CD4-positive, alpha-beta memory T cell (primary cell): Measurements from ENCODE around the gene C9orf72. TPM values are rescaled to one million over a fixed set of nuclear protein-coding genes. Genes with fewer than 3 reads are reported as not detected.

Source experiments
- CTCF ChIA-PET: fragments of 350-600 bp; sonication (Branson Sonifier 250); formaldehyde crosslinking; loops from one replicate; lab custom pipeline; 2021; ENCODE audit warnings: inconsistent platforms; ENCODE audit not compliant: partially characterized antibody; lab: Charles Lee
- POLR2A ChIA-PET: fragments of 350-600 bp; sonication (Branson Sonifier 250); formaldehyde crosslinking; loops from one replicate; lab custom pipeline; 2021; ENCODE audit not compliant: partially characterized antibody; lab: Charles Lee
- DNase-seq, 5 donors: peaks; one replicate each; pipeline versions ENCODE4 v3.0.0 to v3.0.0-alpha.2; 2020 to 2022; ENCODE audit warnings: mixed read lengths in 1 of 5
- H3K27ac ChIP-seq: one replicate; pipeline ENCODE4 v1.7.0; 2013; ENCODE audit warnings: low read depth, low read length
- H3K27me3 ChIP-seq: 2 replicates; pipeline ENCODE4 v1.7.0; 2013; ENCODE audit warnings: mild to moderate bottlenecking, low read length, moderate library complexity; ENCODE audit not compliant: insufficient read depth
- H3K36me3 ChIP-seq: 2 replicates; pipeline ENCODE4 v1.7.0; 2013; ENCODE audit warnings: mild to moderate bottlenecking, low read length, moderate library complexity; ENCODE audit not compliant: insufficient read depth
- H3K4me1 ChIP-seq: 2 replicates; pipeline ENCODE4 v1.7.0; 2013; ENCODE audit warnings: mild to moderate bottlenecking, low read length, moderate library complexity; ENCODE audit not compliant: insufficient read depth
- H3K4me3 ChIP-seq, 2 donors: one replicate each; pipeline ENCODE4 v1.7.0; 2013; ENCODE audit warnings: low read length in 2 of 2, mild to moderate bottlenecking in 1 of 2
- H3K9me3 ChIP-seq, 2 donors: one replicate each; pipeline ENCODE4 v1.7.0; 2013; ENCODE audit warnings: low read length in 2 of 2, control low read depth in 1 of 2; ENCODE audit not compliant: control insufficient read depth in 1 of 2
- H3K27ac Mint-ChIP-seq, 7 donors: one replicate each; pipeline ENCODE4 v1.8.0; 2020 to 2021; ENCODE audit warnings: mixed read lengths in 7 of 7, mild to moderate bottlenecking in 6 of 7, inconsistent platforms in 3 of 7, moderate library complexity in 3 of 7
- H3K27me3 Mint-ChIP-seq, 2 donors: one replicate each; pipeline ENCODE4 v1.8.0; 2020 to 2021; ENCODE audit warnings: mixed read lengths in 2 of 2
- H3K36me3 Mint-ChIP-seq, 2 donors: one replicate each; pipeline ENCODE4 v1.8.0; 2020 to 2021; ENCODE audit warnings: mixed read lengths in 2 of 2, inconsistent platforms in 1 of 2, mild to moderate bottlenecking in 1 of 2
- H3K4me1 Mint-ChIP-seq, 4 donors: one replicate each; pipeline ENCODE4 v1.8.0; 2020 to 2021; ENCODE audit warnings: mixed read lengths in 4 of 4, mild to moderate bottlenecking in 1 of 4
- H3K4me3 Mint-ChIP-seq, 8 donors: one replicate each; pipeline ENCODE4 v1.8.0; 2020 to 2021; ENCODE audit warnings: mixed read lengths in 8 of 8, mild to moderate bottlenecking in 7 of 8, moderate library complexity in 6 of 8, inconsistent platforms in 3 of 8
- H3K9me3 Mint-ChIP-seq, 8 donors: one replicate each; pipeline ENCODE4 v1.8.0; 2020 to 2021; ENCODE audit warnings: mixed read lengths in 8 of 8, mild to moderate bottlenecking in 5 of 8, inconsistent platforms in 3 of 8, moderate library complexity in 1 of 8
- intact Hi-C: fragments of 100-400 bp; cut with micrococcal nuclease; formaldehyde crosslinking; loops from one replicate; pipeline ENCODE4 v1.15.1; 2023
- polyA plus RNA-seq, 2 donors: library from polyadenylated mRNA; unstranded; fragments of 300-500 nt; fragmentation: Illumina TruSeq; gene quantifications; one replicate each; pipeline ENCODE4 v1.2.3, GENCODE V29; 2021
- total RNA-seq, 2 experiments: library from RNA; stranded (reverse); gene quantifications; one replicate each; pipeline ENCODE4 v1.2.3, GENCODE V29; 2021

The C9orf72 gene
- total and polyA plus RNA-seq, 4 experiments from 2014 or later = 6.5 to 21.1 (median 18.6) TPM

GRCh38 chr9:27558307-27558706 is 15.0 kb downstream of the C9orf72 start:
- no peaks in the 10 kb centered on the region for H3K27me3 ChIP-seq
- Mint-ChIP-seq H3K9me3 (peaks cover 0 to under 1% (median 0%) of the 10 kb centered on the region in 8 donors), H3K4me1 (peaks cover 0 to 2% (median 0%) of the 10 kb centered on the region in 4 donors), H3K36me3 (peaks cover 29 to 48% of the 10 kb centered on the region in 2 donors), H3K4me3 (no peak overlapping the region), H3K27me3 (no peaks in the 10 kb centered on the region), H3K27ac (no peak overlapping the region)
- intact Hi-C loops = no loop called here
- CTCF ChIA-PET = no interaction called here
- H3K27ac ChIP-seq = no peak overlapping the region
- no peaks in the 10 kb centered on the region for H3K9me3 ChIP-seq
- H3K36me3 ChIP-seq = peaks cover 12% of the 10 kb centered on the region
- POLR2A ChIA-PET = interaction anchor here (0.9 kb wide), 1 partner anchor 15 kb away, joined by 3 read pairs; no protein-coding TSS in a partner anchor
- no peaks in the 10 kb centered on the region for H3K4me1 ChIP-seq
- DNase-seq = no peak
- H3K4me3 ChIP-seq = no peak overlapping the region

DNA sequence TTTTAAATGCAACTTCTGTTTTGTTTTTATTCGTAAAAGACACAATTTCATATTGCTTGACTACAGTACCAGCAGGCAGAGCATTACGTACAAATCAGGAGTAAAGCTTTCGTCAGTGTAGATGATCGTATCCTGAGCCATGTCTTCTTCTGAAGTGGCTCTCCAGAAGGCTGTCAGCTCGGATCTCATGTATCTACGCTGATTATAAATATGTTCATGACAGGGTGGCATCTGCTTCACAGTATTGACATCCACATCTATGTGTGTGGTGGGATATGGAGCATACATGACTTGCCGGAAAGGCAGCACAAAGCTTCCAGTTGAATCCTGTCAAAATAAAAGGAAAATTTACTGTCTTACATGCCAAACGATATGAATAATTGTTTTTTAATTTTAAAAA is 16.8 kb downstream of the C9orf72 start:
- CTCF ChIA-PET = interaction anchor here (1.1 kb wide), 1 partner anchor 25 kb away, joined by 3 read pairs; no protein-coding TSS in a partner anchor
- H3K36me3 ChIP-seq = peaks cover 12% of the 10 kb centered on the region

DNA sequence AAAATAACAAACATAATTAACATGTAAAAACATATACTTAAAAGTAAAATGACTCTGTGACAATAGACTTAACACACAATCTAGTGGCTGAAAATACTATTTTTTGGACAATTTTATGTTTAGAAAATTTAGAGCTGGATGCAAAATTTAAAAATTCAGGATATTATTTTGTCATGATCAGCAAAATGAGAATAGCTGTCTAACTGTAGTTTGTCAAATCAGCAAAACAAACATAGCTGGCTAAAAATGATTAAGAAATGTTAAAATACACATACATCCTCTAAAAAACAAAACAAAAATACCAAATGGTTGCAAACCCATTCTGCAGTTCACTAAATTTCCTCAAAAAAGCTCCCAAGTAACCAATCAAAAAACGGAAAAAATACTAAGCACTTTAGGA is 18.6 kb downstream of the C9orf72 start:
- no peak for DNase-seq
- peaks cover 34 to 60% of the 10 kb centered on the region in 2 donors for H3K36me3 Mint-ChIP-seq
- H3K36me3 ChIP-seq = peaks cover 4% of the 10 kb centered on the region
- POLR2A ChIA-PET = no interaction called here
- H3K27me3 ChIP-seq = no peaks in the 10 kb centered on the region
- H3K27me3 Mint-ChIP-seq = no peaks in the 10 kb centered on the region
- CTCF ChIA-PET = no interaction called here
- intact Hi-C loops = no loop called here
- H3K4me3 ChIP-seq = no peak overlapping the region
- no peaks in the 10 kb centered on the region for H3K4me1 ChIP-seq
- no peaks in the 10 kb centered on the region for H3K9me3 ChIP-seq
- no peak overlapping the region for H3K27ac ChIP-seq
- peaks cover 0 to 2% (median 0%) of the 10 kb centered on the region in 8 donors for H3K9me3 Mint-ChIP-seq
- peaks cover 0 to 2% (median under 1%) of the 10 kb centered on the region in 4 donors for H3K4me1 Mint-ChIP-seq
- H3K27ac Mint-ChIP-seq = no peak overlapping the region
- no peak overlapping the region for H3K4me3 Mint-ChIP-seq

More for the DNA sequence above, 16.8 kb downstream of the C9orf72 start:
- Mint-ChIP-seq H3K4me1 (peaks cover 0 to 2% (median 0%) of the 10 kb centered on the region in 4 donors), H3K4me3 (no peak overlapping the region), H3K36me3 (peaks cover 33 to 56% of the 10 kb centered on the region in 2 donors), H3K9me3 (peaks cover 0 to 2% (median 0%) of the 10 kb centered on the region in 8 donors), H3K27me3 (no peaks in the 10 kb centered on the region), H3K27ac (no peak overlapping the region)
- POLR2A ChIA-PET = no interaction called here
- no peaks in the 10 kb centered on the region for H3K27me3 ChIP-seq
- no peak overlapping the region for H3K27ac ChIP-seq
- H3K4me1 ChIP-seq = no peaks in the 10 kb centered on the region
- H3K4me3 ChIP-seq = no peak overlapping the region
- DNase-seq = no peak
- intact Hi-C loops = no loop called here
- H3K9me3 ChIP-seq = no peaks in the 10 kb centered on the region

DNA sequence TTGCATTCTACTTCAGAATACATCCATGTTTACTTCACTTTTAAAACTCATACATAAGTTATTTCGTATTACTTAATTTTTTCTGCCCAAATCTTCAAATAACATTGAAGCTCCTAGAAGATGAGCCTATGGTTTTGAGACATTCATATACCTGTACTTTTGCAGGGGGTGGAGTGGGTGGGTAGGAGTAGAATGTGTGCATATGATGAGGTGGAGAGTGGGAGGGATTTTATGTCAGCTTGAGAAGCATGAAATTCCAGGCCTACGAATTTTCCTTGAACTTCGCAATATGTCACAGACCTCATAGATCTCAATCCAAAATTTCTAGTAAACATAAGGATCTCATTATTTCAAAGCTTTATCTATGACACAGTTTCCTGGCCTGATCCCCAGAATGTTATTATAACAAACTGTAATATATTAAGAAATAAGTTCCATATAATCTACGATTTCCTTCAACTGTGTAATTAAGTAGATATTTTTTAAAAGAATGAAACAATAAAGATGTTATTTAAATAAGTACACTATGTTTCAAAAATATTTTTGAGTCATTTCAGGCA is 24.0 kb downstream of the C9orf72 start:
- Histone ChIP-seq H3K4me1 (no peaks in the 10 kb centered on the region), H3K27me3 (no peaks in the 10 kb centered on the region), H3K4me3 (no peak overlapping the region), H3K36me3 (peaks cover 4% of the 10 kb centered on the region), H3K27ac (no peak overlapping the region), H3K9me3 (no peaks in the 10 kb centered on the region)
- Mint-ChIP-seq H3K36me3 (peaks cover 35 to 51% of the 10 kb centered on the region in 2 donors), H3K27ac (no peak overlapping the region), H3K27me3 (no peaks in the 10 kb centered on the region), H3K4me3 (no peak overlapping the region), H3K4me1 (peaks cover 0 to 3% (median under 1%) of the 10 kb centered on the region in 4 donors), H3K9me3 (peaks cover 0 to 2% (median 0%) of the 10 kb centered on the region in 8 donors)
- intact Hi-C loops = no loop called here
- DNase-seq = no peak
- CTCF ChIA-PET = no interaction called here
- POLR2A ChIA-PET = no interaction called here

DNA sequence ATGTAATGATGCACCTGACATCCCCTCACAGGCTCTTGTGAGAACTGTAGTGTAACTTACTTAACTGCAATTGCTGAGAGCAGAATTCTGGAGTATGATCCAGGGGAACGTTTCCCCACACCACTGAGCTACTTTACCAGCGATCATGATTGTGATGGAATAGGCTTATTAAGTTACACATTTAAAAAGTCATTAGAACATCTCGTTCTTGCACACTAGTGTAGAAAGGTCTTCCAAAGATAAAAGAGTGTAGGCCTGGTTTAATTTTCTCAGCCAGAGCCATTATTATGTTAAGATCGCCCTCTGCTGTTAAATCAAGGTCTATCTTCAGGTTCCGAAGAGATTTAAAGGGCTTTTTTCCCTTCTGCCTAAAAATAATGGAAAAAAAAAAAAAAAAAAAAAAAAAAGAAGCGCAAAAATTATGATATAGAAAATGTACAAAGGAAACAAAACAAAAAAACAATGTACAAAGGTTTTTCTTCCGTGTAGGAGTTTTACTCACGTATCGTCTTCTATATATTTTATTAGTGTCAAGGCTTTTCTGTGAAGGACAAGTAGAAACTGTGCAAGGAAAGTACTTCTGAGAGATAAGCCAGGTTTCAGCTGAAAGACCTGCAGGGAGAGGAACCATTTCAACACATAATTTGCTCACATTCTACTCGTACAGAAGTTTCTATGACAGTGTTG is 25.1 kb downstream of the C9orf72 start:
- peaks cover 0 to 1% (median under 1%) of the 10 kb centered on the region in 4 donors for H3K4me1 Mint-ChIP-seq
- ChIA-PET CTCF (interaction anchor here (2.3 to 3.8 kb wide), 2 partner anchors 18 to 215 kb away, joined by 10 to 19 read pairs; partner anchors contain the start of gene MOB3B), POLR2A (no interaction called here)
- Histone ChIP-seq H3K27me3 (no peaks in the 10 kb centered on the region), H3K4me1 (no peaks in the 10 kb centered on the region), H3K9me3 (no peaks in the 10 kb centered on the region), H3K27ac (no peak overlapping the region), H3K4me3 (no peak overlapping the region), H3K36me3 (peaks cover 4% of the 10 kb centered on the region)
- H3K27me3 Mint-ChIP-seq = no peaks in the 10 kb centered on the region
- no peak overlapping the region for H3K27ac Mint-ChIP-seq
- DNase-seq = no peak
- peaks cover 32 to 45% of the 10 kb centered on the region in 2 donors for H3K36me3 Mint-ChIP-seq
- intact Hi-C loops = loop anchor here (1.0 kb wide), 1 partner anchor 215 kb away; no protein-coding TSS in a partner anchor
- peaks cover 0 to under 1% (median 0%) of the 10 kb centered on the region in 8 donors for H3K9me3 Mint-ChIP-seq
- no peak overlapping the region for H3K4me3 Mint-ChIP-seq

DNA sequence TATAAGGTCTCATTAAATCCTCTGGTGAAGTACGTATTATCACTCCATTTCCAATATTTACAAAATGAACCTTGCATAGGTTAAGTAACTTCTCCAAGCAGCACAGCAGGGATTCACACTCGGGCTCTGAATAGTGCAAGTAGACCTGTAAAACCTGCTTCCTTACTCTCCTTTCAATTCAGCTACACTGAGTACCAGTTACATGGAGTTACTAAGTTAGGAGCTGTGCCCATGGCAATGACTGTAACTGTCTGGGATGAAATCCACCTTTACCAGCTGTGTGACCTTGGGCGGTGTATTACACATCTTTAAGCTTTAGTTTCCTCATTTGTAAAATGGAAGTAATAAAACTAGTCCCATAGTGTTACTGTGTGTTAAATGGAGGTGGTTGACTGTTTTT is 27.8 kb downstream of the C9orf72 start:
- Mint-ChIP-seq H3K36me3 (peaks cover 36 to 38% of the 10 kb centered on the region in 2 donors), H3K27me3 (no peaks in the 10 kb centered on the region), H3K4me3 (no peak overlapping the region), H3K4me1 (peaks cover 0 to 1% (median 0%) of the 10 kb centered on the region in 4 donors), H3K9me3 (no peaks in the 10 kb centered on the region), H3K27ac (no peak overlapping the region)
- peaks cover 4% of the 10 kb centered on the region for H3K36me3 ChIP-seq
- no peaks in the 10 kb centered on the region for H3K27me3 ChIP-seq
- CTCF ChIA-PET = interaction anchor here (0.6 to 3.8 kb wide), 4 partner anchors 15 to 189 kb away, joined by 3 to 19 read pairs (median 4); partner anchors contain the start of genes C9orf72 and MOB3B
- no peak overlapping the region for H3K4me3 ChIP-seq
- intact Hi-C loops = no loop called here
- POLR2A ChIA-PET = no interaction called here
- no peaks in the 10 kb centered on the region for H3K9me3 ChIP-seq
- no peak overlapping the region for H3K27ac ChIP-seq
- no peak for DNase-seq
- H3K4me1 ChIP-seq = no peaks in the 10 kb centered on the region

GRCh38 chr9:27542508-27542907 is 30.8 kb downstream of the C9orf72 start:
- ChIA-PET POLR2A (no interaction called here), CTCF (interaction anchor here (0.6 to 2.4 kb wide), 2 partner anchors 13 to 83 kb away, joined by 3 to 6 read pairs; partner anchors contain the start of gene MOB3B)
- no peak for DNase-seq
- no peaks in the 10 kb centered on the region for H3K27me3 Mint-ChIP-seq
- H3K27ac Mint-ChIP-seq = no peak overlapping the region
- peaks cover 4% of the 10 kb centered on the region for H3K36me3 ChIP-seq
- H3K4me3 ChIP-seq = no peak overlapping the region
- H3K9me3 Mint-ChIP-seq = no peaks in the 10 kb centered on the region
- no peaks in the 10 kb centered on the region for H3K4me1 ChIP-seq
- intact Hi-C loops = no loop called here
- H3K36me3 Mint-ChIP-seq = peaks cover 33 to 41% of the 10 kb centered on the region in 2 donors
- no peaks in the 10 kb centered on the region for H3K27me3 ChIP-seq
- H3K9me3 ChIP-seq = no peaks in the 10 kb centered on the region
- H3K4me3 Mint-ChIP-seq = no peak overlapping the region
- H3K27ac ChIP-seq = no peak overlapping the region
- no peaks in the 10 kb centered on the region for H3K4me1 Mint-ChIP-seq
